ENCODE measurements around the gene KLHDC4.
"Not testable (repeated sequence)": the region's sequence is repeated elsewhere in the genome, so short reads cannot be mapped to it uniquely, and the experiment has no call there.

The KLHDC4 gene

GRCh38 chr16:87741700-87742415, 23.9 kb downstream of the KLHDC4 start:
- DNase-seq: no peak

DNA sequence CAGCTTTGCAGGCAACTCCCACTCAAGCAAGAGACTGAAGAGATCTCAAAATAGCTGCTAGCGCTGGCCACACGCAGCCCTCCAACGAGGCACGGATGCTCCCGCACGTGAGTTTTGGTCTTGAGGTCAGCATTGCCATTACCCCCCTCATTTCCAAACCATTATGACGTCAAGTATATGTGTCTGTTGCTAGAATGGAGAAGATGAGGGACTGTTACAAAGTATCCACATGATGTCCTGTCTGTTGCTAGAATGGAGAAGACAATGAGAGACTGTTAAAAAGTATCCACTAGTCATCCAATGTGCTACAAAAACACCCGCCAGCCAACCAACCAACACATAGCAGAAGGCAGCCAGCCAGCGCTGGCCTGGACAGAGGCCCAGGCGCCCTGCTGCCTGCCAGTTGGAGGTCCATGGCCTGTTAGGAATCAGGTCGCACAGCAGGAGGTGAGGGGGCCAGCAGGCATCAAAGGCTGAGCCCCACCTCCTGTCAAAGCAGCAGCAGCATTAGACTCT, 24.8 kb downstream of the KLHDC4 start:
- DNase-seq: no peak

GRCh38 chr16:87740441-87740840, 25.3 kb downstream of the KLHDC4 start:
- DNase-seq: no peak

- no peak for DNase-seq
These were observed 26.0 kb downstream of the KLHDC4 start for GRCh38 chr16:87739801-87740200.

GRCh38 chr16:87736008-87736382, 29.8 kb downstream of the KLHDC4 start:
- DNase-seq: no peak

GRCh38 chr16:87735270-87736007, 30.3 kb downstream of the KLHDC4 start:
- DNase-seq: no peak

DNA sequence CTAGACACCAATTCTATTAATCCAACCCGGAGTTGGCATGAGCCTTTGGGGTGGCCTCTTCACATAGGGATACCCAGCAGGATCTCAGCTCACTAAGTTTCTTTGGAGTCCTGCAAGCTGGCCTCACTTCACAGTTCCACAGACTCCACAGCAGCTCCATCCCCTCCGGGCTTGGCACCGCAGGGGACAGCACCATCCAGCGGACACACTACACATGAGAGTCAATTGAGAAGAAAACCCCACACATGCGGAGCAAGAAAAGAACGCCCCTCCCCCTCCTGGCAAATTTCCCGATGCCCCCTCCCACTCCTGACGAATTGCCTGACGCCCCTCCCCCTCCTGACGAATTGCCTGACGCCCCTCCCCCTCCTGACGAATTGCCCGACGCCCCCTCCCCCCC, 31.1 kb downstream of the KLHDC4 start:
- DNase-seq: no peak

DNA sequence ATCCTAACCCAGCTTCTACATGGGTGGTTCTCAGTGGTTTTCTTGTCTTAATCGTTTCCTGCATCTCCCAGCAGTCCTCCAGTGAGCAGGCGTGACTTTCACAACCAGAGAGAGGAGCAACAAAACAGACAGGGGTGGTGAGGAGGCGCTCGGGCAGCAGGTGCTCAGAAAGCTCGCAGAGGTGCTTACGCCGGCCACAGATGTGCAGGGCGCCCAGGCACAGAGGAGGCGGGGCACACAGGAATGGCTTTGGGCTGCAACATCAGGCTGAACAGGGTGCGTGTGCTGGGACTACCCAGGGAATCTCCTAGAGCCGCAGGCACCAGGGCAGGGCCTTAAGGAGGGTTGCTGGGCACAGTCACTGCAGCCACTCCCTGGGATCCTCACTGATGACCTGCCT, 32.6 kb downstream of the KLHDC4 start:
- DNase-seq: no peak

DNA sequence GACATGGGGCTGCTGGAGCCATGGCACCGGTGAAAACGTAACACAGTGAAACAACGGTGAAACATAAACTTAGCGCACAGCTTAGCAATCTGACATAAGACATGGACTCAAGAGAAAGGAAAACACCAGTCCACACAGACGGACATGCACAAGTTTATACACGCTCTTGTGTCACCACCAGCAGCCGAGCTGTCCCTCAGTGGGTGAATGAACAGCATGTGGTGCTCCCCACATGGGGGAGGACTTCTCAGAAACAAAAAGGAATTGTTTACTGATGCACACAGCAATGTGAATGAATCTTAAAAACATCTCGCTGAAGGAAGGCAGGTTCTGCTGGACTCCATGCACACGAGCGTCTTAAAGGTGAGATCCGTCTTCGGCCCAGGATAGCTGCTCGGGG, 34.2 kb downstream of the KLHDC4 start:
- no peak for DNase-seq

DNA sequence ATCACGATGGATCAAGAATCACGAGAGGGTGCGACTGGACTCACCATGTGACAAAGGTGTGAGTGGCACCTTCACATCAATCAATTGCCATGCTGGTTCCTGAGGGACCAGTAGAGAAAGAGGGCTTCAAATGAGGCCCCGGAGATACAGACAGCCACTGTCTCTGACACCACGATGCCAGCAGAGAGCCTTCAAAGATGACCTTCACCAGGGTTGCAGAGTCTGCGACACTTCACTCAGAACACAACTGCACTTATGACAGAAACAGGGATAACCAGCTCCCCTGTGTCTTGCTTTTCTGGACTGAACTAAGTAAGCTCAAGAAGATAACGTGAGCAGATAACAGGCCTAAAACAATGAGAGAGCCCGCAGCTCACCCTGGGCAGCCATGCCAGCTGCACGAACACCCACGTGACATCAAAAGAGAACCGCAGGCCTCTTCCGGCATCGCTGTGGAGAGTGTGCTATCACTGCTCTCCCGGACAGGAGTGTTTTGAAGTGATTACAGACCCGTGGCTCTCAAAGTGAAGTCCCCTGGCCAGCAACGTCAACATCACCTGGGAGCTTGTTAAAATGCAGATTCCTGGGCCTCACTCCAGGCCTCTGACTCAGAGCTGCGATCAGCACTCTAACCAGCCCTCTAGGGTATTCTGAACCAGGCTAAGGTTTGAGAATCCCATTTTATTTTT, 36.4 kb downstream of the KLHDC4 start:
- DNase-seq: no peak

- no peak for DNase-seq
These were observed 37.8 kb downstream of the KLHDC4 start for GRCh38 chr16:87728026-87728425.

- no peak for DNase-seq
These were observed 38.4 kb downstream of the KLHDC4 start for GRCh38 chr16:87727346-87727745.

GRCh38 chr16:87726577-87726976, 39.2 kb downstream of the KLHDC4 start:
- DNase-seq: not testable (repeated sequence)

GRCh38 chr16:87725596-87726235, 40.1 kb downstream of the KLHDC4 start:
- no peak for DNase-seq

DNA sequence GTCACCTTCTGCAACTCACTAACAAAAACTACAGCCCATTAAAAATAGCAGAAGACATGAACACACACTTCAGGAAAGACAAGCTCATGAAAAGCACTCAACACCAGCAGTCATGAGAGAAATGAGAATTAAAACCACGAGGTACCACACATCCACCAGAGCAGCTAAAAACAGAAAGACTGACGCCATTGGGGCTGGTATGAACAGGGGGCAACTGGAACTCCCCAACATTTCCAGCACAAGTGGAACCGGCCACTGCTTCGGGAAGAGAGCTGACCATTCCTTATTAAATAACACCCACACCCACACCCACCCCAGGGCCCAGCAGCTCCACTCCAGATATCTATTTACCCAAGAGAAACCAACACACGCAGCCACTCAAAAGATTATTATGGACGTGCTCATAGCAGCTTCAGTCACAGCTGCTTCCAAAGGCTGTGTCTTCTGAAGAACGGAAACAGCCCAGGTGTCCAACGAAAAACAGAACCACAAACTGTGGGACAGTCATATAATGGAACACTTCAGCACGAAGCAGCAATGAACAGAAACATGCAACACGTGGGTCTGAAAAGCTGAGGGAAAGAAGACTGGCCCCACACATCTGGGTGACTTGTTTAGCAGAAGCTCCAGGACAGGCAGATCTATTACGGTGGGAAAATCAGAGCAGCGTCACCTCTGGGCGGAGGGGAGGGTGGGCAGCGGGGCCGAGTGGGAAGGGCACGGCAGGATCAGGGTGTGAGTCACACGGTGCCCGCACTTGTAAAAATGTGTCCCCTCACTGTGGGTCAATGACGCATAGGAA, 41.1 kb downstream of the KLHDC4 start:
- DNase-seq: no peak

DNA sequence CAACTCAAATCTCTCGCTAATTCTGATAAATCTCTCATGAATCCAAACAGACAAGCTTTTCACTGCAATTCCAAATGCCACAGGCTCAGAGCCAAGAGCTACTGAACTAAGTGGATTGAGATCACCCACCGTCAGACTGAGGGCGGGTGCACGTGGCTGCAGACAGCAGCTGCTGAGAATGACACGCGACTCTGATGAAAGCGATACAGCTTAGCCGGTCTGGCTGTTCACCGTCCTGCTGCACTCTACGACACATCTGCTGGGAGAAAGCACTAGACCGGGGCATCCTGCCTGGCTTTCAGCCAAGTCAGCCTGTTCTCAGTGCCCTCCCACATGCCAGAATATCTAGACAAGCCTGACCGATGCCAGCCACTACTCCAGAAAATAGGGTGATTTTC, 42.6 kb downstream of the KLHDC4 start:
- DNase-seq: no peak

DNA sequence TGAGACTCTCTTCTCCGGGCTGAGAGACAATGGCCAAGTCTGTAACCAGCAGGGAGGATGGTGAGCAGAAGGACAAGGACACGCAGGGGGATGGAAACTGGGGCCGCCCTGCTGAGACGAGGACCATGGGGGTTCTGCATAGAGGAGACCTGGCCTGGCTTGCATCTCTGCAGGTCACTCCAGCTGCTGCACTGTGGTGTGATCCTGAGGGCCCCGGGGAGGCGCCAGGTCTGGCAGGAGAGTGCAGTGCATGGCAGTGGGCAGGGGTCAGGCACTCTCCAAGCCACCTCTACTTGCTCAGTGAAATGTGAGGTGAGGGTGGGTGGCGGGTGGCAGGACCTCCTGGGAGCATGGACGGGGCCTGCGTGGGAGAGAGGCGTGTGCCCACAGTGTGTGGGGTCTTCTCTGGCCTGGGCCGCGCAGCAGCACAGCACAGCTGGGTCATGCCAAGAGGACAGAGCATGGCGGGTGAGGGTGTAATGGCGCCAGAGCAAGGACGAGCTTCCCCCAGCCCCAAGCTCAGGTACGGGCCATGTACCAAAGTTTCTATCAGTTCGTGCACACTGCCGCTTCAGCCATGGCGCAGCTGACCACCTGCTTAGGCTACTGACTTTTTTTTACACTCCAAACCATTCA, 43.1 kb downstream of the KLHDC4 start:
- no peak for DNase-seq

GRCh38 chr16:87721622-87722585, 43.9 kb downstream of the KLHDC4 start:
- no peak for DNase-seq

DNA sequence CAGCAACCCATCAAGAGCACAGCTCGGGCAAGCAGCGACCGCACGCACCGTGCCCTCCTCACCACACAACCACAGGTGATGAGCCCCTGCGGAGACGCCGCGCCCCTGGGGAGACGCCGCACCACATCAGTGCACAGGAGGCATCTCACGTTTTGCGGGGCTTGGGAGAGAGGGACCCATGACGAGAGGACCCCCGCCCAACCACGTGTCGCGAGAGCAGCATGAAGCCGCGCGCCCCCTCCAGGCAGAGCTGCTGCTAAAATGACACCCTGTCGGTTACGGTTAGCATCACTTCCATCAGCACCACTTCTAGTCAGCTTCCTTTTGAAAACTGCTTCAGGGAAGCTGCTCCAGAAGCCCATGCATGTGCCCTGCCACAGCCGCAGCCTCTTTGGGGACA, 45.3 kb downstream of the KLHDC4 start:
- DNase-seq: no peak

GRCh38 chr16:87718831-87719230, 47.0 kb downstream of the KLHDC4 start:
- DNase-seq: not testable (repeated sequence)

- no peak for DNase-seq
These were observed 50.1 kb downstream of the KLHDC4 start for GRCh38 chr16:87715658-87716057.
